NCI-H345 (cell line): ENCODE data around the gene FGF1.
"Not testable (repeated sequence)": the region's sequence is repeated elsewhere in the genome, so short reads cannot be mapped to it uniquely, and the experiment has no call there.

Experiments
- DNase-seq: peaks from one replicate; lab custom pipeline; 2025; lab: John Stamatoyannopoulos, UW

Gene FGF1

GRCh38 chr5:142668336-142668735 lies 17.6 kb downstream of the FGF1 start:
- DNase-seq, result no peak

- no peak for DNase-seq
Observed at GRCh38 chr5:142667831-142668230, 18.1 kb downstream of the FGF1 start.

GRCh38 chr5:142664636-142665035 lies 21.3 kb downstream of the FGF1 start:
- DNase-seq, result no peak

GRCh38 chr5:142664067-142664466 lies 21.8 kb downstream of the FGF1 start:
- DNase-seq, result no peak

GRCh38 chr5:142663246-142663645 lies 22.6 kb downstream of the FGF1 start:
- no peak for DNase-seq

GRCh38 chr5:142661957-142662356 lies 23.9 kb downstream of the FGF1 start:
- no peak for DNase-seq

GRCh38 chr5:142661143-142661542 lies 24.7 kb downstream of the FGF1 start:
- DNase-seq, result no peak

- no peak for DNase-seq
Observed at GRCh38 chr5:142660731-142661130, 25.2 kb downstream of the FGF1 start.

- no peak for DNase-seq
Observed at GRCh38 chr5:142660196-142660595, 25.7 kb downstream of the FGF1 start.

- no peak for DNase-seq
Observed at GRCh38 chr5:142659405-142659804, 26.5 kb downstream of the FGF1 start.

GRCh38 chr5:142658278-142658677 lies 27.6 kb downstream of the FGF1 start:
- DNase-seq, result no peak

- no peak for DNase-seq
Observed at GRCh38 chr5:142657446-142657845, 28.4 kb downstream of the FGF1 start.

GRCh38 chr5:142655339-142656267 lies 30.3 kb downstream of the FGF1 start:
- DNase-seq, result peak; percentile 79

GRCh38 chr5:142654578-142655058 lies 31.3 kb downstream of the FGF1 start:
- no peak for DNase-seq

GRCh38 chr5:142653321-142653720 lies 32.6 kb downstream of the FGF1 start:
- no peak for DNase-seq

GRCh38 chr5:142652563-142652962 lies 33.3 kb downstream of the FGF1 start:
- DNase-seq, result no peak

- DNase-seq, result no peak
Observed at GRCh38 chr5:142650881-142651280, 35.0 kb downstream of the FGF1 start.

GRCh38 chr5:142650060-142650459 lies 35.8 kb downstream of the FGF1 start:
- no peak for DNase-seq

- not testable (repeated sequence) for DNase-seq
Observed at GRCh38 chr5:142648108-142648507, 37.8 kb downstream of the FGF1 start.

- DNase-seq, result no peak
Observed at GRCh38 chr5:142645456-142645855, 40.4 kb downstream of the FGF1 start.

- DNase-seq, result no peak
Observed at GRCh38 chr5:142644640-142645361, 41.1 kb downstream of the FGF1 start.

- no peak for DNase-seq
Observed at GRCh38 chr5:142644127-142644526, 41.8 kb downstream of the FGF1 start.

GRCh38 chr5:142643634-142644033 lies 42.3 kb downstream of the FGF1 start:
- DNase-seq, result no peak
